Measurements from ENCODE around the gene SH3PXD2B. TPM values are rescaled to one million over a fixed set of nuclear protein-coding genes. Genes with fewer than 3 reads are reported as not detected.

The SH3PXD2B gene
- total and polyA plus RNA-seq, 2 of the 4 experiments (the other 2 are of a cell fraction), result 8.2 to 14.4 TPM

GRCh38 chr5:172492097-172492840, 37.9 kb upstream of the SH3PXD2B start:
- H4K91ac ChIP-seq (ENCODE audit: insufficient read depth, low read depth, low read length), result no peak overlapping the region
- 72% methylated on average over 5 of the region's 14 CpGs; no CpG with 5 or more reads in 1 of the 2 experiments for WGBS, 2 experiments (ENCODE audit: extremely low coverage in 2 of 2, insufficient read length in 1 of 2)
- DNase-seq (no peak), ATAC-seq (ENCODE audit: low read depth) (no peak)
- H2BK5ac ChIP-seq (ENCODE audit: low read depth, low read length, poor library complexity, severe bottlenecking), result no peak overlapping the region
- no peak overlapping the region for H2AFZ ChIP-seq (replicated peaks; ENCODE audit: low read length, poor library complexity)
- H2AK5ac ChIP-seq (ENCODE audit: low read depth, low read length), result no peak overlapping the region
- CTCF ChIA-PET, result no interaction called here
- H3K23ac ChIP-seq (ENCODE audit: low read depth, low read length), result no peak overlapping the region
- no TSS peak for BruUV-seq (replicated peaks)
- H3K4me1 ChIP-seq (ENCODE audit: control insufficient read depth, insufficient read depth, low read length), result no peaks in the 10 kb centered on the region
- no peaks in the 10 kb centered on the region for H3K36me3 ChIP-seq (ENCODE audit: control insufficient read depth, insufficient read depth, low read length)
- no peak overlapping the region for H3K27ac ChIP-seq (ENCODE audit: insufficient read depth, low read length)
- no peak overlapping the region for H2BK15ac ChIP-seq (ENCODE audit: low read depth, low read length)
- H3K4me2 ChIP-seq (ENCODE audit: low read depth, low read length), result no peak overlapping the region
- no peak overlapping the region for H3K4me3 ChIP-seq (ENCODE audit: insufficient read depth, low read depth, low read length)
- no peak overlapping the region for H3K9ac ChIP-seq (ENCODE audit: low read depth, low read length)
- H3K14ac ChIP-seq (replicated peaks; ENCODE audit: low read depth, low read length), result no peak overlapping the region
- H3K56ac ChIP-seq (ENCODE audit: extremely low read depth, insufficient read depth, low read length), result no peak overlapping the region
- H3K27me3 ChIP-seq (ENCODE audit: control insufficient read depth, insufficient read depth, low read length), result peaks cover 65% of the 10 kb centered on the region
- dilution Hi-C loops (cut with HindIII; ENCODE audit: low sequenced_read_pairs, unreplicated experiment), result no loop called here
- TF ChIP-seq CEBPB (IDR thresholded peaks at IDR 0.05; ENCODE audit: low read depth, low read length) (no peak), POLR2A (IDR thresholded peaks at IDR 0.05; ENCODE audit: low read depth, low read length) (no peak), SMC3 (IDR thresholded peaks at IDR 0.05; ENCODE audit: low read depth, low read length) (no peak), RCOR1 (IDR thresholded peaks at IDR 0.05; ENCODE audit: insufficient replicate concordance, low read length) (no peak), USF2 (IDR thresholded peaks at IDR 0.05; ENCODE audit: low read depth, low read length) (no peak), RFX5 (IDR thresholded peaks at IDR 0.05; ENCODE audit: low read depth, low read length) (no peak), BHLHE40 (IDR thresholded peaks at IDR 0.05; ENCODE audit: low read depth, low read length) (no peak), CTCF (conservative IDR thresholded peaks at IDR 0.05; ENCODE audit: low read depth, low read length) (no peak), FOS (IDR thresholded peaks at IDR 0.05; ENCODE audit: low read depth, low read length) (no peak), RAD21 (IDR thresholded peaks at IDR 0.05; ENCODE audit: low read length) (no peak), ELK1 (IDR thresholded peaks at IDR 0.05; ENCODE audit: borderline replicate concordance, low read depth, low read length) (no peak), MAFK (IDR thresholded peaks at IDR 0.05; ENCODE audit: low read depth, low read length) (no peak), MAZ (IDR thresholded peaks at IDR 0.05; ENCODE audit: borderline replicate concordance, low read depth, low read length) (no peak), NFE2L2 (IDR thresholded peaks at IDR 0.05; ENCODE audit: low read depth, low read length) (no peak)
- H4K8ac ChIP-seq (ENCODE audit: low read depth in 2 of 2, low read length in 2 of 2), result no peak overlapping the region
- H4K20me1 ChIP-seq (ENCODE audit: insufficient read depth, low read length), result no peaks in the 10 kb centered on the region
- no peaks in the 10 kb centered on the region for H3K9me3 ChIP-seq (ENCODE audit: control insufficient read depth, insufficient read depth, low read length)
- no peak overlapping the region for H4K5ac ChIP-seq (ENCODE audit: low read depth, low read length)
- H2BK20ac ChIP-seq (ENCODE audit: low read depth, low read length), result no peak overlapping the region
- POLR2A ChIA-PET (ENCODE audit: unreplicated experiment), result no interaction called here
- H2AK9ac ChIP-seq (replicated peaks; ENCODE audit: low read depth, low read length, poor library complexity), result no peak overlapping the region
- no peak overlapping the region for H3K18ac ChIP-seq (ENCODE audit: low read depth, low read length)
- in situ Hi-C loops (cut with MboI; ENCODE audit: low sequenced_read_pairs), result no loop called here
- H2BK120ac ChIP-seq (ENCODE audit: low read depth, low read length), result no peak overlapping the region
- no peaks in the 10 kb centered on the region for H3K9me1 ChIP-seq (ENCODE audit: insufficient read depth, low read length)
- no peak overlapping the region for H3K4ac ChIP-seq (ENCODE audit: low read depth, low read length)
- intact Hi-C loops (cut with micrococcal nuclease), result no loop called here
- no peaks in the 10 kb centered on the region for H3K79me1 ChIP-seq (ENCODE audit: low read depth in 1 of 2, low read length in 2 of 2)

All from IMR-90 (cell line).